SKM-1 treated with dmso at 0.1 percent for 144 hours (cell line): ENCODE results near the gene CFAP99.

Experiments used
- DNase-seq: peaks from one replicate; lab custom pipeline; 2025; ENCODE audit not compliant: unreplicated experiment; lab: John Stamatoyannopoulos, UW

The CFAP99 gene

DNA sequence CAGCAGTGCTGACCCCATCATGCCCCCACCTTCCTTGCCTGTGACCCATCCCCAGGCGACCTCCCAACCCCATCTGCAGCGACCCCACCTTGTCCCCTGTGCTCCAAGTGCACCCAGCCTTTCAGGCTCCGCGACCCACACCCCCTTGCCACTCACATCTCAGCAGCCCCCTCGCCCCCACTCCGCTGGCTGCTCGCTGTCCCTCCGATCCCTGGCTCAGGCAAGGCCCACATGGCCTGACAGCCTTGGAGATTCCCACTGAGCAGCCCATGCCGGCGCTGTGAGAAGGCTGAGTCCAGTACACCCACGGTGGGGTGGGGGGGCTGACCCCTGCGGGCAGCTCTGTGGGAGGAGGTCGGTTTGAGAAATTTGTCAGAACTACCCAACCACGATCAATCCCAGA is 9.4 kb upstream of the CFAP99 start:
- no peak for DNase-seq

GRCh38 chr4:2411786-2412510 is 6.8 kb upstream of the CFAP99 start:
- no peak for DNase-seq

GRCh38 chr4:2412534-2412884 is 6.2 kb upstream of the CFAP99 start:
- no peak for DNase-seq

- peak; percentile 89 for DNase-seq
Measured at GRCh38 chr4:2412885-2413716, 5.7 kb upstream of the CFAP99 start.

DNA sequence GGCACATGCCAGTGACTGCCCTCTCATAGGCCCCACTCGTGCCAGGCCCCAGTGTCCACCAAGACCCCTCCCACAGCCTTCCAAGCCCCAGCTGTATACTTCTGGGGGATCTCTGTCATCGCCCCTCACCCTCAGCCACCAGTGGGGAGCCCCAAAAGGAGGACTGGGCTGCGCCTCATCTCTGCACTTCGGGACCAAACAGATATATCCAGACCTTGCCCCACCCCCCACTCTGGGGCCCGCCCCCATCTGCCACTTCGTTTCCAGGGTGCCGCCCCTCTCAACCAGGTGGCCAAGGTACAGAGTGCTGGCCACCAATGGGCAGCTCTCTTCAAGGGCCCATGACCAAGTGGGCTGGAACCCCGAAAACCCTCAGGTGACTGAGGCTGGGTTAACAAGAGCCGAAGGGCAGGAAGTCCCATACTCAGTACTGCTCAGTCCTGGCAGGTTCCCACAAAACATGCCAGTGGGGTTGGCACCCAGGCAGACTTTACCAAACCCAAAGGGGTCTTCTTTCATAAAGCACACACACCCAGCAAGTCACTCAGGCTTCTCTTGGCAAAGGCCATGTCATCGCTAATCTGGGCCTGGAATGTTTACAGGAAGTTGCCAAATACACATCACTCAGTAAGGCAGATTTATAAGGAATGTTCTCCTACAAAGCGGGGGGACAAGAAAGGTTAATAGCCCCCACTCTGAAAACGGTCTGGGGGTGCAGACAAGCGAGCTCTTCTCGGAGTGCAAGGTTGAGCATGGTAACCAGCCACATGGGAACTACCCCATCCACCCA is 4.7 kb upstream of the CFAP99 start:
- no peak for DNase-seq

GRCh38 chr4:2415213-2415612 is 3.5 kb upstream of the CFAP99 start:
- no peak for DNase-seq

GRCh38 chr4:2415881-2416563 is 2.7 kb upstream of the CFAP99 start:
- no peak for DNase-seq

DNA sequence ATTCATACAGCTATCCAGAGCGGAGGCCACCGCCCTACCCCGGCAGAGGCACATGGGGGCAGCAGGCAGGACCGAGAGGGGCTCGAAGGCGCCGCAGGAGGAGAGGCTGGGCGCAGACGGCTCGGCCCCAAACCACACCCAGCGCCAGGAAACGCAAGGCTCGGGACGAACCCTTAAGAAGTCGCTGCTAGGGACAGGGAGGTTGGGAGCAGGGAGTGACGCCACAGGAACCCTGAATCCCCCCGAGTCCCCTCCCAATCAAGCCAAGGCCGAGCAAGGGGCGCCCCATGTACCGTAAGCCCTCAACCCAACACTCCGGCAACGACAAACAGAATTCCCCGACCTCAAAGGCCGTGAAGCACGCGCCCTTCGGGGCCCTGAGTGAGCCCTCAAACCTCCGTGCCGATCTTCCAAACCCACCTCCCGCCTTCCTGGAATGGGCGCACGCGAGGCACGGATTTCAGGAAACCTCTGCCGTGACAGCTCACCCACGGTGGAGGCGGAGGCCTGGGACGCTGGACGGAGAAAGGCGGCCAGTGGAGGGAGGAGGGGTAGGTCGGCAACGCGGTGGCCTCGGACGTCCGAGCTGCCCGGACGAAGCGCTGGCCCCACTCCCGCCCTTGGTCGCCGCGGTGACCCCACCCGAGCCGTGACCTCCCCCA is 2.1 kb upstream of the CFAP99 start:
- DNase-seq, result no peak

DNA sequence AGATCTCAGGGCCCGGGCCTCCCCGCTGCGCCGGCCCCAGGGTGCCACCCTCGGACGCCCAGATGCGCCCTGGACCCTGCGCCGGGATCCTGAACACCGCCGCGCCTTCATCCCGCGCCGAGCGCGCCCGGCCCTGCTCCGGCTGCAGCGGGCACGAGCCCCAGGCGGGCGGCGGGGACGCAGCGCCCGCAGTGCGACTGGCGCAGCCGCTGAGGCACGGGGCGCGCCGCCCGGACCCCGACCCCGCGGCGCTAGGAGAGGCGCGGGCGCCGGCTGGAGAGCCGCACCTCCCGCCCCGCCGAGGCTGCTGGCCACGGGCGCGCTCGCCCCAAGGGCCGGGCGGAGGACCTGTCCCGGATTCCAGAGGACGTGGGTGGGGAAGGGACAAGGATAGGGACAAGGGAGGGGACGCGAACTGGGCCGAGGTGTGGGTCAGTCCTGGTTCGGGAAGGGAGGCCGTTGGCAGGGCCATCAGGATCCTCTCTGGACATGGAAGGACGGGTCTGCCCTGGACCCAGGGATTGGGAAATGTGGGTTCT is 1.5 kb upstream of the CFAP99 start:
- no peak for DNase-seq

- no peak for DNase-seq
Measured at GRCh38 chr4:2417765-2418649, 748 bp upstream of the CFAP99 start, which contains the start of gene ZFYVE28. Gene ZFYVE28, minus strand, starts transcription at chr4:2418645. Its CDS starts 322 bp downstream, at chr4:2418323.

- DNase-seq, result no peak
Measured at GRCh38 chr4:2419814-2420213, 1.1 kb downstream of the CFAP99 start.

GRCh38 chr4:2421928-2422327 is 3.2 kb downstream of the CFAP99 start:
- no peak for DNase-seq

- no peak for DNase-seq
Measured at GRCh38 chr4:2423066-2423465, 4.3 kb downstream of the CFAP99 start.

GRCh38 chr4:2423695-2424094 is 4.9 kb downstream of the CFAP99 start:
- DNase-seq, result no peak

GRCh38 chr4:2424581-2424980 is 5.8 kb downstream of the CFAP99 start:
- DNase-seq, result no peak

GRCh38 chr4:2425386-2426068 is 6.8 kb downstream of the CFAP99 start:
- DNase-seq, result no peak

- DNase-seq, result no peak
Measured at GRCh38 chr4:2426069-2426397, 7.3 kb downstream of the CFAP99 start.

- no peak for DNase-seq
Measured at GRCh38 chr4:2426711-2427275, 8.0 kb downstream of the CFAP99 start.
